ENCODE results near the gene C2CD4B. TPM values are rescaled to one million over a fixed set of nuclear protein-coding genes. Genes with fewer than 3 reads are reported as not detected.

Gene C2CD4B
- total and polyA plus RNA-seq, 10 of the 15 experiments (the other 5 are each of a cell fraction or from before 2014, with no cell fraction given): not detected

DNA sequence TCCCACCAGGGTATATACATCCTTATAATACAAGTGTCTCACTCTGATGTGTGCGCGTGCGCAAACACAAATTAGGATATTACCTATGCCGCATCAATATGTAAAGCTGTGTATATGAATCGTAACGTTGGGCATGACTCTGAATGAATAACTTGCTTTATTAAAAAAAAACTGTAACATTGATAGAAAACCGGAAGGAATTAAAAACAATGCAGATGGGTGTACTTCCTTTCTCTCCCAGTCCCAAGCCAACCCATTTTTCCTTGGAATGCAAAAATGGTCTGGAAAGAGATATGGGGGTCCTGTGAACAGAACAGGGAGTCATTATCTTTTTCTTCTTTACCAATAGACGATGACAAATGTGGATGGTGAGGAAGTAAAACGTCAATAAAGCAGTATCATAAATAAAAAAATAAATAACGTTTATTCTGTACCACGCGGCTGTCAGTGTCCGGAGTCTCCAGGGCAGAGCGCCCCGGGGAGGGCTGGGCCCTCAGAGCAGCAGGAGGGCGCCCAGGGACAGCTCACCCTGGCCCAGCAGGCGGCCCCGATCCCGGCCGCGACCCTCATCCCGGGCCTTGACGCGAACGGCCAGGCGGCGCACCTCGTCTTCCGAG lies 1.6 kb downstream of the C2CD4B start:
- no peaks in the 10 kb centered on the region for H3K36me3 ChIP-seq (ENCODE audit: control insufficient read depth in 2 of 2, insufficient read depth in 2 of 2, low read length in 1 of 2)
- ChIA-PET SMC1A (ENCODE audit: uncharacterized antibody, unreplicated experiment) (no interaction called here), RAD21 (ENCODE audit: unreplicated experiment) (no interaction called here), POLR2A (no interaction called here), CTCF (interaction anchor here (0.7 kb wide), 1 partner anchor 279 kb away, joined by 3 read pairs; no protein-coding TSS in a partner anchor)
- ATAC-seq (no peak), DNase-seq (ENCODE audit: low read depth, low spot score) (no peak), FAIRE-seq (no peak)
- in situ Hi-C loops (cut with MboI): no loop called here
- H3K9me3 ChIP-seq (replicated peaks; ENCODE audit: control insufficient read depth, insufficient read depth, low read length): no peaks in the 10 kb centered on the region
- H2AFZ ChIP-seq (ENCODE audit: control insufficient read depth, low read depth, low read length): no peak overlapping the region
- no peaks in the 10 kb centered on the region for H4K20me1 ChIP-seq (ENCODE audit: control insufficient read depth, insufficient read depth)
- H3K4me3 ChIP-seq: no peak overlapping the region
- H3K9ac ChIP-seq (ENCODE audit: control insufficient read depth, insufficient read depth, low read length): no peak overlapping the region
- no peak overlapping the region for H3K4me2 ChIP-seq (ENCODE audit: control insufficient read depth, insufficient read depth)
- BruUV-seq (replicated peaks): no TSS peak
- no peak overlapping the region for H3K27ac ChIP-seq (ENCODE audit: control insufficient read depth, insufficient read depth)
- H3K4me1 ChIP-seq (ENCODE audit: control insufficient read depth, insufficient read depth, low read length): no peaks in the 10 kb centered on the region
- no peaks in the 10 kb centered on the region for H3K79me2 ChIP-seq (ENCODE audit: control insufficient read depth, insufficient read depth, low read length)
- 61% methylated on average over 29 of the region's 29 CpGs for WGBS (ENCODE audit: insufficient coverage, insufficient replicate concordance, low lambda C conversion rate, missing lambda C conversion rate)
- no peak for TF ChIP-seq RUNX3 (IDR thresholded peaks at IDR 0.05; ENCODE audit: low read length)
- no peak for TF ChIP-seq FOXK2 (IDR thresholded peaks at IDR 0.05)
- TF ChIP-seq WRNIP1 (IDR thresholded peaks at IDR 0.05; ENCODE audit: borderline replicate concordance, low read depth, low read length): no peak
- TF ChIP-seq, protein P1, sequence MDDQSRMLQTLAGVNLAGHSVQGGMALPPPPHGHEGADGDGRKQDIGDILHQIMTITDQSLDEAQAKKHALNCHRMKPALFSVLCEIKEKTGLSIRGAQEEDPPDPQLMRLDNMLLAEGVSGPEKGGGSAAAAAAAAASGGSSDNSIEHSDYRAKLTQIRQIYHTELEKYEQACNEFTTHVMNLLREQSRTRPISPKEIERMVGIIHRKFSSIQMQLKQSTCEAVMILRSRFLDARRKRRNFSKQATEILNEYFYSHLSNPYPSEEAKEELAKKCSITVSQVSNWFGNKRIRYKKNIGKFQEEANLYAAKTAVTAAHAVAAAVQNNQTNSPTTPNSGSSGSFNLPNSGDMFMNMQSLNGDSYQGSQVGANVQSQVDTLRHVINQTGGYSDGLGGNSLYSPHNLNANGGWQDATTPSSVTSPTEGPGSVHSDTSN (IDR thresholded peaks at IDR 0.05; ENCODE audit: insufficient replicate concordance, low read depth, low read length): no peak
- TF ChIP-seq HDAC6 (IDR thresholded peaks at IDR 0.05; ENCODE audit: unreplicated experiment): no peak
- TF ChIP-seq, protein P2, sequence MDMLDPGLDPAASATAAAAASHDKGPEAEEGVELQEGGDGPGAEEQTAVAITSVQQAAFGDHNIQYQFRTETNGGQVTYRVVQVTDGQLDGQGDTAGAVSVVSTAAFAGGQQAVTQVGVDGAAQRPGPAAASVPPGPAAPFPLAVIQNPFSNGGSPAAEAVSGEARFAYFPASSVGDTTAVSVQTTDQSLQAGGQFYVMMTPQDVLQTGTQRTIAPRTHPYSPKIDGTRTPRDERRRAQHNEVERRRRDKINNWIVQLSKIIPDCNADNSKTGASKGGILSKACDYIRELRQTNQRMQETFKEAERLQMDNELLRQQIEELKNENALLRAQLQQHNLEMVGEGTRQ (IDR thresholded peaks at IDR 0.05; ENCODE audit: borderline replicate concordance, low read depth, low read length): no peak
- no peak for TF ChIP-seq EED (IDR thresholded peaks at IDR 0.05; ENCODE audit: low read depth)
- TF ChIP-seq NBN (IDR thresholded peaks at IDR 0.05): no peak
- no peak for TF ChIP-seq STAT1 (conservative IDR thresholded peaks at IDR 0.05)
- TF ChIP-seq SREBF2 (IDR thresholded peaks at IDR 0.05; ENCODE audit: low read length): no peak
- TF ChIP-seq MLLT1 (IDR thresholded peaks at IDR 0.05): no peak
- TF ChIP-seq BHLHE40 (IDR thresholded peaks at IDR 0.05; ENCODE audit: borderline replicate concordance in 1 of 2, low read depth in 2 of 2, low read length in 1 of 2): no peak
- TF ChIP-seq SUPT20H (IDR thresholded peaks at IDR 0.05; ENCODE audit: borderline replicate concordance, control insufficient read depth, low read depth, low read length): no peak
- no peak for TF ChIP-seq SP1 (IDR thresholded peaks at IDR 0.05; ENCODE audit: low read depth, low read length)
- TF ChIP-seq FOXM1 (IDR thresholded peaks at IDR 0.05; ENCODE audit: low read depth, low read length): no peak
- no peak for TF ChIP-seq NR2C1 (IDR thresholded peaks at IDR 0.05)
- no peak for TF ChIP-seq DPF2 (IDR thresholded peaks at IDR 0.05)
- TF ChIP-seq NFIC (IDR thresholded peaks at IDR 0.05; ENCODE audit: low read depth, low read length): no peak
- intact Hi-C loops (cut with micrococcal nuclease; ENCODE audit: unreplicated experiment): no loop called here
- H3K27me3 ChIP-seq (replicated peaks in 1 of 2; ENCODE audit: control insufficient read depth in 2 of 2, insufficient read depth in 2 of 2, low read length in 1 of 2): peaks cover 0 to 11% of the 10 kb centered on the region in 2 experiments; a peak in 3 of 4 replicates
